AG09319 (cell line): ENCODE measurements around the gene CEP126.

ENCODE experiments used
- DNase-seq: peaks from one replicate; pipeline ENCODE4 v3.0.0-alpha.2; 2010; ENCODE audit warnings: low read depth; ENCODE audit errors: extremely low read depth
- TF ChIP-seq, protein P1 (sequence below): IDR thresholded peaks from 2 replicates; pipeline ENCODE4 v1.5.1; 2011; ENCODE audit warnings: low read depth, mild to moderate bottlenecking, inconsistent platforms, low read length, moderate library complexity

The CEP126 gene

DNA sequence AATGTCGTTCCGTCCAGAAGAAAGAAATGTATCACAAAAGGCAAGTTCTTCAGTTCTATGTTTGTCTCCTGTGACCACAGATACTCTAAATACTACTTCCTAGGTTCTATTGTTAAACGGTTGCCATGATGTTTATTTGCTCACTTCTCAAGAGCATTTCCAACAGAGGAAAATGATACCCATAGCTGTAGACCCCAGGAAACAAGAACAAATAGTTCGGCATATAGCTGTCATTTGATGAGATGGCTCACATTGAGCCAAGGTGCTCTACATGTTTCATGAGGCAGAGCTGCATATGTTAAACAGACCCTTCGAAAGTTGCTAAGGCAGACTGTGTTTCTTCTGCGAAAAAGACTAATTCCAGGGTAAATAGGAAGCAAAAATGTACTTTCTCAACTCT, 16.9 kb downstream of the CEP126 start:
- DNase-seq, result no peak

DNA sequence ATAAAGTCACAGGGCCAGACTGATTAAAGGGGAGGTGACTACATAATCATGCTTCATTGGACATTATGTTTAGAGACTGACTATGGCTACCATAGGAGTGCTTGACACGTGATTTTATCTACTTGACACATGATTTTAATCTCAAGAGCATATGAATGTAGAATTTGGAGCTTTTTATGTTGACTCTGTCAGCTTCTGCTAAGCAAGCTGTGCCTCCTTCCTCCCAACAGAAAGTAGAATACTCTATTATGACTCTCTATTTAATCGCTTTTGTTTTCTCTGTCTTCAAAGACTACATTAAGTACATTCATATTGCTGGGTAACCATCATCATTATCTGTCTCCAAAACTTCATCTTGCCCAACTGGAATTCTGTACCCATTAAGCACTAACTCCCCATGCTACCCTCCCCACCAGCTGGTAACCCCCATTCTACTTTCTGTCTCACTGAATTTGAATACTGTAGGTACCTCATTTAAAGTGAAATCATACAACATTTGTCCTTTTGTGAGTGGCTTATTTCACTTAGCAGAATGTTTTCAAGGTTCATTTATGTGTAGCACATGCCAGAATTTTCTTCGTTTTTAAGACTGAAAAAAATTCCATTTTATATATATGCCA, 26.2 kb downstream of the CEP126 start:
- TF ChIP-seq, protein P1, sequence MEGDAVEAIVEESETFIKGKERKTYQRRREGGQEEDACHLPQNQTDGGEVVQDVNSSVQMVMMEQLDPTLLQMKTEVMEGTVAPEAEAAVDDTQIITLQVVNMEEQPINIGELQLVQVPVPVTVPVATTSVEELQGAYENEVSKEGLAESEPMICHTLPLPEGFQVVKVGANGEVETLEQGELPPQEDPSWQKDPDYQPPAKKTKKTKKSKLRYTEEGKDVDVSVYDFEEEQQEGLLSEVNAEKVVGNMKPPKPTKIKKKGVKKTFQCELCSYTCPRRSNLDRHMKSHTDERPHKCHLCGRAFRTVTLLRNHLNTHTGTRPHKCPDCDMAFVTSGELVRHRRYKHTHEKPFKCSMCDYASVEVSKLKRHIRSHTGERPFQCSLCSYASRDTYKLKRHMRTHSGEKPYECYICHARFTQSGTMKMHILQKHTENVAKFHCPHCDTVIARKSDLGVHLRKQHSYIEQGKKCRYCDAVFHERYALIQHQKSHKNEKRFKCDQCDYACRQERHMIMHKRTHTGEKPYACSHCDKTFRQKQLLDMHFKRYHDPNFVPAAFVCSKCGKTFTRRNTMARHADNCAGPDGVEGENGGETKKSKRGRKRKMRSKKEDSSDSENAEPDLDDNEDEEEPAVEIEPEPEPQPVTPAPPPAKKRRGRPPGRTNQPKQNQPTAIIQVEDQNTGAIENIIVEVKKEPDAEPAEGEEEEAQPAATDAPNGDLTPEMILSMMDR, result no peak
- no peak for DNase-seq

More for the DNA sequence above, 16.9 kb downstream of the CEP126 start:
- TF ChIP-seq, protein P1, result no peak

DNA sequence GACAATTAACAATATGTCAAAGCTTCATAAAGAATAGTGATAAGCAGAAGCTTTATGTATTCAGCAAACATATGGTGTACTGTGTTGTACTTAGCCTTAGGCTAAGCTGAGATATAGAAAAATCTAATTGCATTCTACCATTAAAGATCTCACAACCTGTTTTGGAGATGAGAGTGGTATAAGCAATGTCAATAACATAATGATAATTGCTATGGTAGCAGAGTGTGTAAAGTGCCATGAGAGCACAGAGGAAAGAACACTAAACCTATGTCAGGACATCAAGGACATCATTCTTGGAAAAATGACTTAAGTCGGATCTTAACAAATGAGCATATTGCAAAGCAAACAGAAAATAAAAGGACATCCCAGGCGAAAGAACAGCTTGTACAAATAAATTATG, 30.1 kb downstream of the CEP126 start:
- no peak for DNase-seq
- TF ChIP-seq, protein P1, result no peak

DNA sequence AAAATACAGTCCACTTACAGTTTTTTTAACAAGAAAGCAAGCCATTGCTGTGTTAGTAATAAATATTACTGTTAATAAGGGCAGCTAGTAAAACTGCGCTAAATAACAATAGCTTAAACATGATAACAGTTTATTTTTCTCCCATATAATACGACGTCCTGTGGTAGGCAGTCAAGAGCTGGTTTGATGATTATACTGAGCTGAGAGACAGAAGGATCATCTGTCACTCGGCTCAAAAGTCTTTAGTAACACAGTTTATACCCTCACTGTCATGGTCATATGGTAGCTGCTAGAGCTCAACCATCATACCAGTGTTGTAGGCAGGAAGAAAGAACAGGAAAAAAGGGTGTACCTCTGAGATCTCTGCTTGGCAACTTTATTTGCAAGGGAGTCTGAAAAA, 30.6 kb downstream of the CEP126 start:
- TF ChIP-seq, protein P1, result no peak
- no peak for DNase-seq

DNA sequence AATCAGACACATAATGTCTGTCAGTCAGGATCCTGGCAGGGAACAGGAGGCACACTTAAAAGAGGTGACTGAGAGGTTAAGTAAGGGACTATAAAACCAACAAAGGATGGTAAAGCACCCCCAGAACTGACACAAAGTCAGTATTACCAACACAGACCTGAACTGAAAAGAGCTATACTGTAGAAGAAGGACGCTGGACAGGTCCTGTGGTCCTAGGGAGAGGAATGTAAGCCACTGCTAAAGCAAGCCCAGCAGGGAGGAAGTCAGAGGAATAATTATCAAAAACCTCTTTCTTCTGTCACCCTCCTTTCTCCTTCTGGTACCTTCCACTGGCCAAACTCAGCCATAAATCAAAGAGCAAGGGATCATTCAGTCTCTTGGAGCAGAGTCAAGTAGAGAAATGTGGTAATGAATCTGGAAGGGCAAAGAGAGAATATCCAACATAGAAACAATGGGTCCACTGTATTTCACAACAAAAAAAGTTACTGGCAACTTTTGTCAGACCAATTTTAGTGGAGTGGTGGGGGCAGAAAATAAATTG, 34.9 kb downstream of the CEP126 start:
- DNase-seq, result no peak
- TF ChIP-seq, protein P1, result no peak

DNA sequence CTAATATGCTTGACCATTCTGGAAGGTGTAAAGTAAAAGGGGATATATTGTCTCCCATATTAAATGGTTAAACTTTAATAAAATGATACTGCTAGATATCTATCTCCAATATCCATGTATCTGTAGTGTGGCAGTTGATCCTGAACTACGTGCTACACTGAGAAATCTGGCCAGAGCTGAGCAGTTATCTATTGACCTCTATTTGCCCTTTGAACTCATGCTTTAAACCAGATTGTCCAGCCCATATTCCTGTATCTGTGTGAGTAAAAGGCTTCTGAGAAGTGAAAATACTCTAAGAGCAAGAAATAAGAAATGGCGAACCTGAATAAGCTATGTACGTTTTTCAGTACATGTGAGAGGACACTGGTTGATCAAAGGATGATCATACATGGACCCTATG, 40.5 kb downstream of the CEP126 start:
- TF ChIP-seq, protein P1, result no peak
- DNase-seq, result no peak

DNA sequence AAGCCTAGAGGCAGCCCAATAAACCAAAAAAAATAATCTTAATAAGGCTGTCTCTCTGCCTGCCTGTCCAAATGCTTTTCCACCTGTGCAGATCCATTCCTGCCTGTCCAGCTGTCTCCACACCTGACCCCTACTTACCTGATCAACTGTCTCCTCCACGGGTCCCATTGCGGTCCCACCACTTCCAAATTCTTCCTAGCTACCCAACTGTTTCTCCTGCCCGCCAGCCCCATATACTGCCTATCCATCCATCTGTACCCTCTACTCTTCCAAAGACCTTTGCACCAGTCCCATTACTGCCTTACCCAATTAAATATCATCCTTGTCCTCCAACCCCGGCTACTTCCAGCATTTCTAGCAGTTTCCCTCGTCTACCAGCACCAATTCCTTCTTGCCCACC, 40.9 kb downstream of the CEP126 start:
- DNase-seq, result no peak
- TF ChIP-seq, protein P1, result no peak
